ENCODE data around the gene SDHAF1. TPM values are rescaled to one million over a fixed set of nuclear protein-coding genes. Genes with fewer than 3 reads are reported as not detected.
"Not testable (repeated sequence)": the region's sequence is repeated elsewhere in the genome, so short reads cannot be mapped to it uniquely, and the experiment has no call there.

Gene SDHAF1
- total RNA-seq, 1 donor from 2014 or later = 17.5 TPM

GRCh38 chr19:35978832-35979365 lies 16.1 kb upstream of the SDHAF1 start:
- Mint-ChIP-seq H3K27me3 (ENCODE audit: low read depth) (peaks cover 78% of the 10 kb centered on the region), H3K27ac (ENCODE audit: unreplicated experiment) (no peak overlapping the region), H3K9me3 (no peaks in the 10 kb centered on the region), H3K36me3 (ENCODE audit: low read depth) (no peaks in the 10 kb centered on the region), H3K4me3 (no peak overlapping the region), H3K4me1 (no peaks in the 10 kb centered on the region)
- DNase-seq (ENCODE audit: low read depth, low spot score) = no peak
- no peak for TF ChIP-seq CTCF (conservative IDR thresholded peaks at IDR 0.05)

DNA sequence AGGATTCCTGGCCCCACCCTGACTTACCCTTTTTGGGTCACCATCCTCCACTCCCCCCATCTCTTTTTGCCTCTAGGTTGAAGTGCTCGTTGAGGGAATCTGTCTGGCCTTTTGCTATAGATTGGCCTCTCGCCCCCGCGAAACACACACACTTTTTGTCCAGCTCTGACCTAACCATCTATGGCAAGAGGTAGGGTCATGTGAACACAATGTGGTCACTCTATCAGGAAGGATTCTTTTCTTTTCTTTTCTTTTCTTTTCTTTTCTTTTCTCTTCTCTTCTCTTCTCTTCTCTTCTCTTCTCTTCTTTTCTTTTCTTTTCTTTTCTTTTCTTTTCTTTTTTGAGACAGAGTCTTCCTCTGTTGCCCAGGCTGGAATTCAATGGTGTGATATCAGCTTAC lies 14.0 kb upstream of the SDHAF1 start:
- H3K4me1 Mint-ChIP-seq; H3K27ac Mint-ChIP-seq (ENCODE audit: unreplicated experiment); H3K9me3 Mint-ChIP-seq; H3K36me3 Mint-ChIP-seq (ENCODE audit: low read depth); H3K4me3 Mint-ChIP-seq; DNase-seq (ENCODE audit: low read depth, low spot score): not testable (repeated sequence)
- peaks cover 80% of the 10 kb centered on the region for H3K27me3 Mint-ChIP-seq (ENCODE audit: low read depth)

GRCh38 chr19:35983177-35983576 lies 11.8 kb upstream of the SDHAF1 start:
- H3K4me1 Mint-ChIP-seq = peaks cover 7% of the 10 kb centered on the region
- no peak for DNase-seq (ENCODE audit: low read depth, low spot score)
- TF ChIP-seq CTCF (conservative IDR thresholded peaks at IDR 0.05) = no peak
- peaks cover 89% of the 10 kb centered on the region for H3K27me3 Mint-ChIP-seq (ENCODE audit: low read depth)
- H3K27ac Mint-ChIP-seq (ENCODE audit: unreplicated experiment) = no peak overlapping the region
- no peak overlapping the region for H3K4me3 Mint-ChIP-seq
- H3K36me3 Mint-ChIP-seq (ENCODE audit: low read depth) = no peaks in the 10 kb centered on the region
- H3K9me3 Mint-ChIP-seq = no peaks in the 10 kb centered on the region

DNA sequence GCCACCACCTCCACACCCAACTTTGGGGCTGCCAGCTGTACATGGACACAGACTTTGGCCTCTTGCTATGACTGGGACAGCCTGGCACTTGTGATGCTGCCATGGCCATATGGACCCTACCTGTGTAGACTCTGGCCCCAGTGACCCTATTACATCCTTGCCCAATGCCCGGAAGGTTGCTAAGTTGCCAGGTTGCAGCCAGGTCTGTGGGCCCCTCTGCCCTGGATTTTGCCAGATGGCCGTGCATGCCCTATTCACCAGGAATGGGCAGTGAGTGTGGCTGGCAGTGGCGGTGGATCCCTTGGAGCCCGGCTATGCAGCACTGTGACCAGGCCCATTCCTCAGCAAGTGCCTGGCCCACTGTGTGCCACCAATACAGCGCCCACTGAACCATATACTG lies 8.9 kb upstream of the SDHAF1 start:
- H3K27ac Mint-ChIP-seq (ENCODE audit: unreplicated experiment) = no peak overlapping the region
- no peaks in the 10 kb centered on the region for H3K9me3 Mint-ChIP-seq
- peaks cover 7% of the 10 kb centered on the region for H3K4me1 Mint-ChIP-seq
- no peak for DNase-seq (ENCODE audit: low read depth, low spot score)
- TF ChIP-seq CTCF (conservative IDR thresholded peaks at IDR 0.05) = no peak
- no peaks in the 10 kb centered on the region for H3K36me3 Mint-ChIP-seq (ENCODE audit: low read depth)
- H3K27me3 Mint-ChIP-seq (ENCODE audit: low read depth) = peaks cover 91% of the 10 kb centered on the region
- H3K4me3 Mint-ChIP-seq = no peak overlapping the region

- peaks cover 7% of the 10 kb centered on the region for H3K4me1 Mint-ChIP-seq
- peaks cover 86% of the 10 kb centered on the region for H3K27me3 Mint-ChIP-seq (ENCODE audit: low read depth)
- peak overlapping the region; percentile 75 for H3K27ac Mint-ChIP-seq (ENCODE audit: unreplicated experiment)
- peak overlapping the region; percentile 81 for H3K4me3 Mint-ChIP-seq
- no peak for TF ChIP-seq CTCF (conservative IDR thresholded peaks at IDR 0.05)
- no peak for DNase-seq (ENCODE audit: low read depth, low spot score)
- H3K36me3 Mint-ChIP-seq (ENCODE audit: low read depth) = no peaks in the 10 kb centered on the region
- H3K9me3 Mint-ChIP-seq = no peaks in the 10 kb centered on the region
Measured at GRCh38 chr19:35986664-35987570, 8.1 kb upstream of the SDHAF1 start.

DNA sequence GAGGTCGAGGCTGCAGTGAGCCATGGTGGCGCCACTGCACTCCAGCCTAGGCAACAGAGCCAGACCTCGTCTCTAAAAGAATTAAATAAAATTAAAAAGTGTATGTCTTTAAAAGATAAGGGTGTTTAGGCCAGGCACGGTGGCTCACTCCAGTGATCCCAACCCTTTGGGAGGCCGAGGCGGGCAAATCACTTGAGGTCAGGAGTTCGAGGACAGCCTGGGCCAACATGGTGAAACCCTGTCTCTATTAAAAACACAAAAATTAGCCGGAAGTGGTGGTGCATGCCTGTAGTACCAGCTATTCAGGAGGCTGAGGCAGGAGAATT lies 7.5 kb upstream of the SDHAF1 start:
- no peaks in the 10 kb centered on the region for H3K36me3 Mint-ChIP-seq (ENCODE audit: low read depth)
- H3K27me3 Mint-ChIP-seq (ENCODE audit: low read depth) = peaks cover 80% of the 10 kb centered on the region
- no peak overlapping the region for H3K4me3 Mint-ChIP-seq
- no peaks in the 10 kb centered on the region for H3K9me3 Mint-ChIP-seq
- no peak overlapping the region for H3K27ac Mint-ChIP-seq (ENCODE audit: unreplicated experiment)
- peaks cover 7% of the 10 kb centered on the region for H3K4me1 Mint-ChIP-seq
- no peak for TF ChIP-seq CTCF (conservative IDR thresholded peaks at IDR 0.05)
- no peak for DNase-seq (ENCODE audit: low read depth, low spot score)

Data from neural crest cell (in vitro differentiated cells).